Measurements from ENCODE around the gene ESYT2.

DNA sequence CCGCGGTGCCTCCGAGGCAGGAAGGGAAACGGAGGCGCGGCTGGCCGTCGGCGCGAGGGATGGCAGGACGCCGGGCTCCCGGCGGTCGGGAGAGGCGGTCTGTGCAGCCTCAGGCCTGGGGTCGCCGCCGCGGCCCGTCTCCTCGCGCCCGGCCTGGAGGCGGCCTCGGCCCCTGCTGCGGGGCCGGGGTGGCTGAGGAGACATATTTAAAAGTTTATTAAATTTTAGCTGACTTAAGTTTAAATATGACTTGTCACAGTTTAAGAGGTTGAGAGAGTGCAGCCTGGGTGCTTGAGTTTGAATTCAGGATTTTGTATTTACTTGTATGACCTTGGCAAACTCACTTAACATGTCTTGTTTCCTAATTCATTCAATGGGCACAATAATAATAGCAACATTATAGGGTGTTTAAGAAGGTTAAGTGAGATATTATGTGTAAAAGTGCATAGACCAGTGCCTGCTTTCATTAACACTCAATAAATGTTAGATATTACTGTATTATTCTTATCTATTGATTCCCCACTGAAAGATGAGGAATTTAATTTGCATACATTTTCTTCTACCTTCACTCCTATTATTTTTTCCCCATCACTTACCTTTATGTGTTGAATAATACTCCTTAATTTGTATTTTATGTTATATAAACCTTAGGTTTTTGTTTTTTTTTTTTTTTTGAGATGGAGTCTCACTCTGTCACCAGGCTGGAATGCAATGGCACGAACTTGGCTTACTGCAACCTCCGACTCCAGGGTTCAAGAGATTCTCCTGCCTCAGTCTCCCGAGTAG is 27.8 kb upstream of the ESYT2 start:
- TF ChIP-seq CTCF (IDR thresholded peaks at IDR 0.05; ENCODE audit: poor library complexity) (no peak), EZH2 (IDR thresholded peaks at IDR 0.05; ENCODE audit: borderline replicate concordance) (no peak), EZH2phosphoT487 (IDR thresholded peaks at IDR 0.05; ENCODE audit: low read depth, severe bottlenecking, unreplicated experiment) (no peak)

Measured in hepatocyte (in vitro differentiated cells).